Epidermal melanocyte (primary cell): ENCODE results near the gene TEAD1.
A peak's percentile ranks its signal among the peaks of the same experiment; 100 is the strongest.

Experiments used
- DNase-seq: peaks from one replicate; pipeline ENCODE4 v3.0.0; 2011; ENCODE audit warnings: low spot score; ENCODE audit not compliant: insufficient read length

Gene TEAD1

DNA sequence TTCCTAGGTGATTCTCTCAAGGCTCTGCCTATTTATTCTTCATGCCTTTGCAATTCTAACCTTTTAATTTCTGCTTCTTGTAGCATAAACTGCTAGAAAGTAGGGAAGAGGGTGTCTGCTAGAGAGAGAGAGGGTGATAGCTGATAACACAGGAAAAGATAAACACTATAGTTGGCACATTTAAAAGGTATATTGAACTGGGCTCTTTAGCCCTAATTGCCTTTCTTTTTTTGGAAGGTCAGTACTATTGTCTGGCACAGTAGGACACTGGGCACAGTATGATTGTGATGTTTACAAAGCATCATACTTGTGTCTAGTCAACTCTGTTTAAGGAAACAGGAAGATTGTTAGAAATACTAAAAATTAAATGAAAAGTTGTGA lies 33.3 kb downstream of the TEAD1 start:
- DNase-seq = no peak

DNA sequence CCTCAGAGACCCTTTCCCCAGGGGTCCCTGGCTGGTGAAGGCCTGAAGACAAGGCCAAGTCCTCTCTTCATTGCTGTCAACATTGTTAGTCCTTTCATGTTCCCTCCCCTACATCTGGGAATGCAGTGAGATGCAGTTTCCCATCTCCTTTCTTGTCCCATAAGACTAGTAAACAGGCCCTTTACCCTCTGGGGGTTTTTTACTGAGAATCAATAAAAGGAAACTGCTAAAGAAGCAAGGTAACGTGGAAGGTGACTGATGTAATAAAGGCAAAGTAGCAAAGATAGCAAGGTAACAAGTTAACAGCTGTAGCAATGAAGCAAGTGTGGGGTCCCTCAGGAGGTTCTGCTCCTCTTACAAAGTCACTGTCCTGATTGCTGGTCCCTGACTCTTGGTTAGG lies 37.3 kb downstream of the TEAD1 start:
- DNase-seq = no peak

DNA sequence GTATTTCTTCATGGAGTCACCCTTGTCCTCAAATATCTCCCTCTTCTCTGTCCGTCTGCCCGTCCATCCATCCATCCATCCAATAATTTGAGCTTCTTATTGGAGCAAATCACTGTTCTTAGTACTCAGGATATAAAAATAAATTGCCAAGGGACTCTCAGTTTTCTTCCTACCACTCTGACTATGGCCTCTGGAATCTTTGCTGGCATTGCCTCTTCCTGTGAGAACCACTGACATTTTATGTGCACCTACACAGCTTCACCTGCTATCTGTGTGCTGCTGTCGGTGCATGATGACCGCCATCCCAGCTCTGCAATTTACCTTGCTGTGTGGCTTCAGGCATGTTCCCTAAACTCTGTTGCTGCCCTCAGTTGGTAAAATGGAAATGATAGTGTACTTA lies 37.9 kb downstream of the TEAD1 start:
- no peak for DNase-seq

DNA sequence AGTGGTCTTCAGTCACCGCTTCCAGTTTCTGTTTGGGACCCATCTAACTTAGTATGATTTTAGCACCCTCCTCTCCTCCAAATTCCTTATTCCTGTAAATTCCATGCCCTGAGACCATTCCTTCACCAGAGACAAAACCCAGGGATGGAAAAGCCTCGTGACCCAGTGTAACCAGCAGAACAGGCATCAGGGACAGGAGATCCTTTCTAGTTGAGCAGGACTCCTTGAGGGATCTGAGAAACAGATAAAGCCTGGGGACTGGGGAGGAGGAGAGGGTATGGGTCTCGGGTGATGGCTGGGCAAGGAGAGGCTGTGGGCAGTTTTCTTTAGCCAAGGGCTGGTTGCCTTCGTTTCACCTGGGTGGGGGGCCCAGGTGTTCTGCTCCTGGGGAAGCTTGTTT lies 40.9 kb downstream of the TEAD1 start:
- no peak for DNase-seq

DNA sequence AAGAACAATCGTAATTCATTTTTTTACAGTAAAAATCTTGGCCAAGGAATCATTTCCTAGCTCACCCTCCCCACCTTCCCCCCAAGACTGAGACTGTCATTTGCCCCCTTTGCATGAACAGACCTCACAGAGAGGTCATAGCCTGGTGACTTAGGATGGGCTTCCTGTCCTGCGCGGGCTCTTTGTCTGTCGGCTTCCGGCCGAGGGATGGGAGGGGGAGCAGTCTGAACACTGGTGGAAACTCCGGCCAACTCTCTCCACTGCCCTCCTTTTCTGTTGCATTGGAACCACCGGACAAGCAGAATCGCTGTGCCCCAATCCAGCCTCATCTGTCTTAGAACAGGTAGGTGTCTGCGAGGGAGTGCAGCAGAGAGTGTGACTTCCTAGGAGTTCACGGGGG lies 41.7 kb downstream of the TEAD1 start:
- DNase-seq = no peak

DNA sequence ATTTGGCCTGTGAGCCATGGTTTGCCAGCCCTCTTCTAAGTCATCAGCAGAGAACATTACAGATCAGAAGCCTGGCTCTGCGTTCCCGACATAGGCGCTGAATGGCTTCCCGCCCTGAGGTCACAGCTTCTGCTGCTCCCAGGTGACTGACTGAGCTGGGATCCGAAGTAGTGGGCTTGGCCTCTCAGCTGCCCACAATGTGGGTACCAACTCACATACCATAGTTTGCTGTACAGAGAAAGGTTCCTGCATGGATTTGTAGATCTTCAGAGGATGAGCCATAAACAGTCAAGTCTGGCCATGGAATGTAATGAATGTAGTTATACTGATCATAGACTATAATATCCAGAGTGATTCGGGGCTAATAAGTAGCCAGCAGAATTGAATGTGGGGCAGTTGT lies 42.6 kb downstream of the TEAD1 start:
- no peak for DNase-seq

DNA sequence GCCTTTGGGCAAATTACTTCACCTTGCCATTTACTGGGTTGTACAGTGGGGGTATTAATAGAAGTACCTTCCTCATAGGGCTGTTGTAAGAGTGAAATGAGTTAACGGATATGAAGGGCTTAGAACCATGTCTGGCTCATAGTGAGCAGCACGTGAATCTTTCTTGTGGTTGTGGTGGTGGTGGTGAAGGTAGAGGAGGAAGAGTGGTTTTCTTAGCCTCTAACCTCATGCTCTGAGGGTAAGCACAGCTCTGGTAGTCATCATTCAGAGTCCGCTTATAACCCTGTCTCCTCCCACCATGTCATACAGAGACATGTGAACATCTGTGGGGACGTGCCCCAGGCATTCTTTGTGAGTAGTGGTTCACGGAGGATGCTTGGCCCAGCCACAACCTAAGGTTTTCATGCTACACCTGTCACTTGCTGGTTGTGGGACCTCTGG lies 43.6 kb downstream of the TEAD1 start:
- no peak for DNase-seq

DNA sequence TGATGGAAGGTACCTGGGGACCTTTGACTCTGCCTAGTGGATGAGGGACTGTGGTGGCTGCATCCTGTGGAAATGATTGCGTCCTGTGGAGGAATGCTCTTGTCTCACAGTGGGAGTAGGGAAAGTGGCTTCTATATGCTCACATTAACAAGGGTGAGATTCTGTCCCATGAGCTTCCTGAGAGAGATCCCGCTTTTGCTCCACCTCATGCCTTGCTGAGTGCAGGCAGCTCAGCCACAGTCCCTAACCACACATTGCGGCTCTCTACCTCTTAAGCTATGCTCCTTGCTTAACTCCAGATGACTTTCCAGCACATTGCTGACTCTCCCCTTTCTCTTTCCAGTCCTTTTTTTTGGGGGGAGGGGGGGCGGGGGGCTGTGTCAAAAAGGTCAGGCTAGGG lies 45.0 kb downstream of the TEAD1 start:
- no peak for DNase-seq

DNA sequence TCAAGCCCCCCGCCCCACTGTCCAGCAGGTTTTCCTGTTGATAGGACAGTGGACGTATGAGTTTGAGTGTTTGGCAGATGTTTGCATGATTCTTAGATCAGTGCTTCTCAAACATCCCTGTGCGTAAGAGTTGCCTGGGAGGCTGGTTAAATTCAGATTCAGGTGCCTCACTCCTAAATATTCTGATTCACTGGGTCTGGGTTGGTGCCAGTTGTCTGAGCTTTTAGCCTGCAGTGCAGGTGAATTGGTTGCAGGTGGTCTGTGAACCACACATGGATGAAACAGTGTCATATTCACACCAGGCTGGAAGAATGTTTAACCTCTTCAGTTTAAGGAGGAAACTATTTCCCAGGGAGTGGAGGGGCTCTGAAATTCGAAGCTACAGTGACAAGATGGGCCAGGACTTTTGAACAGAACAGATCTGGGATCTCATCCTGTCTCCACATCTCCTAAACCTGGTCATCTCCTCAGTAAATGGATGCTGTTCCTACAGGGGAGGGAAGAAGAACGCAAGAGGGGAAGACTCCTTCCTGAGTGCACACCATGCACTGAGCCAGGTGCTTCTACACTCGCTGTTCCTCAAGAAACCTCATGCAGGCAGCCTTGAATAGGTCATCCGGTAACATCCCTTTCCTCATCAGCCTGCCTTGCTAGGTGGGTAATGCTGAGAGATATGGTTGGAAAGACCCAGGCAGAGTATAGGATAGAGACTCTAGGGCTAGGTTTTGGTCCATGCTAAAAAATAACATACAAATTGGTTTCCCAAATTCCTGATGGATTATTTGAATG lies 47.8 kb downstream of the TEAD1 start:
- no peak for DNase-seq

DNA sequence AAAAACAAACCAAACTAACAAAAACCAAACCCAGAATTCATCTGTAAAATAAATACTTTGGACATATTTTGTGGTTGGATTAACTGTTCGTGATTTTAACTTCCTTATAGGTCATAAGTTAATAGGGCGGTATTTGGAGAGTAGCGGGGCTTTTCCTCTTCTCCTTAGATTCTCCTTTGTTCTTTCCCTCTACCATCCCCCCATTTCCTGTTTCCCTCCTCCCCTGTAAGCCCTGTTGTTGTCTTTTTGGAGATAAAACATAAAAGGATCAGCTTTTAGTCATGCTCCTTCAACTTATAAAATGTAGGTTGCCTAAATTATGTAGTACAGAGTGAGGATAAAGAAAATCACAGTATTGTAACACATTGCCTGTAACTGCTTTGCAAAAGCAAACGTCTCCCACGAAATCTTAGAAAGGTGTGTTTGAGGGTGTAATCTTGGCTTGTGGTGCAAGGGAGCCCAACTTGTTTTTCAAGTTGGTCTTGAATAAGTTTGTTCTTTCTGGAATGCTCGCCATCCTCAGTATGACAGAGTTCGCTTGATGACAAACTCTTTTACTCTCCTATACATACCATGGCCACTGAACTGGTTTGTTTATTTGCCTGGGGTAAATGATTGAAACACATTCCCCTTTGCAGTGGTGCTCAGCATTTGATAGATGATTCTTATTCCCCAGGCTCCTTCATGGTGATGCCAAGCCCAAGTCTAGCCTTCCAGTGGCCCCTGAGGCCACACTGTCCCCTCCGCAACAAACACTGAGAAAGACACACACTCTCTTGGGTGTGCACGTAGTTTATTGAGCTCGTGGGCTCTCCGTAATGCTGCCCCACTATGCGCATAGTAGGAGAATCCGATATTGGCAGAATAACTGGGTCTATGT lies 49.4 kb downstream of the TEAD1 start:
- DNase-seq = no peak

DNA sequence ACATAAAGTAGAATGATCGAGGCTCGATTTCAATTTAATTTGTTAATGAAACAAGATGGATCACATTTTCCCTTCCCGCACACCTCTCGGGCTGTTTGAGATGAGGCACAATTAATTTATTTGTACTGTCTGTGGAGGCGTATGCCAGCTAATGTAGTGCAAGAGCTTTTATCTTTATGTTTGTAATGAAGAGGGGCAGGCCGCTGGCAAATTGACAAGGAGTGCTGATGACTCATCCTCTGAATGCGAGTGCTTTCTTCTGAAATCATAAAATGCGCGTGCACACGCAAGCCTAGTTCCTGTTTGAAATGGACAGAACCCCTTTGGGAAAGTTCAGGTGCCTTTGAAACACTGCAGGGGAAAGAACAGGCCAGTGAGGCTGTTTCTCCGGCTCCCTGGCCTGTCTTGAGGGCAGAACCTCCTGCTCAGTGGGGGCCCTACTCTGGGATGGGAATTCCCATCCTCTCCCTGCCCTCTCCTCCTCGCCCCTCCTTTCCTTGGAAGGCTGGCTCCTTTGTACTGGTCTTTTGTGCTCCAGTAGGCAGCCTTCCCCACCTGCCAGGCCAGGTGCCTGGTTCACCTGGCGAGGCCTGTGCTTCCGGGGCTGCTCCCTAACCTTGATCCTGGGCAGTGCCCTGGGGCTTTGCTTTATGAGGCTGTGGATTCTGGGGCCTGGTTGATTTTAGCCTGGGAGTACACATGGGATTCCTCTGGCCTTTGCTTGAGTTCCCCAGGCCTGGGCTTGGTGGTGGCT lies 50.3 kb downstream of the TEAD1 start:
- peak; percentile 75 for DNase-seq

DNA sequence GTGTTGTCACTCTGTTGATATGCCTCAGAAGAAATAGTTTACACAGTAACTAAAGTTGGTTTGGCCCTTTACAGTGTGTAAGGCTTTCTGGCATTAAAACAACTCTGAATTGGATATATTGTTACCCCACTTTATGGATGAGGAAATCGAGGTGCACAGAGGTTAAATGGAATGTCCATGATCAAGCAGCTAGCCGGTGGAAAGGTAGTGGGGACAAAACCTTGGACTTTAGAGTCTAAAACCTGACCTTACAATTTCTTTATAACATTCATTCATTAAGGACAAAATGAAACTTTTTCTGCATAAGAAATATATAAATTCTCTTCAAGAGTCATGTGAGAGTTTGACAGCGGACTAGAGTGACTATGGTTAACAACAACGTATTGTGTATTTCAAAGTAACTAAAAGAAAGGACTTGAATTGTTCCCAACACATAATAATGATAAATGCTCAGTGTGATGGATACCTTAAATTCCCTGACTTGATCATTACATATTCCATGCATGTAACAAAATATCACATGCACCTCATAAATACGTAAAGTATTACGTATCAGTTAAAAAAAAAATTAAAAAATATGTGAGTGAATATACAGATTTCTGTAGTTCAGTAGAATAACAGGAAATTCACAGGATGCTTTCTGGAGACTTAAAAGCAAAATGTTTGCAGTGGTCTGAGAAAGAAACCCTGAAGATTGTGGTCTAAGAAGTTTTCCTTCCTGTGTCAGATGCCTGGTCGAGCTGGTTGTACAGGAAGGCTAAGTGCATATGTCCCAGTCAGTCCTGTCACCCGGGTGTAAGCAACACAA lies 51.0 kb downstream of the TEAD1 start:
- DNase-seq = no peak

DNA sequence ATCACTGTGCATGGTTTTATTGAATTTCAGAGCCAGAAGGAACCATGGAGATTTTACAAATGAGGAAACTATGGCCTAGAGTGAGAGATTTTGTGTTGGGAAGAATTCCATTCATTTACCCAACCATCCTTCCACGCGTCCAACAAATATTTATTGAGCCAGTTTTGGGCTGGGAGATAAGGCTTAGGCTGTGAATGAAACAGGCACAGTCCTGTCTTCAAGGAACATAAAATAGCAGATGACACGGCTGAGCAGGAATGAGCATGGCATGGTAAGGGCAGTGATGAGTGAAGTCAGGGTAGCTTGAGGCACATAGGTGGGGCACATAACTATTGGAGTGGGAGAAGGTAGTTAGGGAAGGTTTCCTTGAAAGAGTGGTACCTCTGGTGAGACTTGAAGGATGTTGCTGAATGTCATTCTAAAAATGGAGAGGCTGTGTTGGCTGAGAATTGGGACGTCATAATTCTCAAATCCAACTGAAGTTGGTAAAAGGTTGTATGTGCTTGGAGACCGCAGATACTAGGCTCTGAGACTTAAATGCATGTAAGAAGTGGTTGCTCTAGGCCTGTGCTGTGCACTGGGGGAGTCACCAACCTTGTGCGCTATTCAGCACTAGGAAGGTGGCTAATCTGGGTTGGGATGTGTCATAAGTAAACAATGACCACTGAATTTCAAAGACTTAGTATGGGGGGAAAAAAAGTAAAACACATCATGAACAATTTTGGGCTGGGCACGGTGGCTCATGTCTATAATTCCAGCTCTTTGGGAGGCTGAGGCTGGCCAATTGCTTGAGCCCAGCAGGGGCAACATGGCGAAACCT lies 51.9 kb downstream of the TEAD1 start:
- DNase-seq = no peak

DNA sequence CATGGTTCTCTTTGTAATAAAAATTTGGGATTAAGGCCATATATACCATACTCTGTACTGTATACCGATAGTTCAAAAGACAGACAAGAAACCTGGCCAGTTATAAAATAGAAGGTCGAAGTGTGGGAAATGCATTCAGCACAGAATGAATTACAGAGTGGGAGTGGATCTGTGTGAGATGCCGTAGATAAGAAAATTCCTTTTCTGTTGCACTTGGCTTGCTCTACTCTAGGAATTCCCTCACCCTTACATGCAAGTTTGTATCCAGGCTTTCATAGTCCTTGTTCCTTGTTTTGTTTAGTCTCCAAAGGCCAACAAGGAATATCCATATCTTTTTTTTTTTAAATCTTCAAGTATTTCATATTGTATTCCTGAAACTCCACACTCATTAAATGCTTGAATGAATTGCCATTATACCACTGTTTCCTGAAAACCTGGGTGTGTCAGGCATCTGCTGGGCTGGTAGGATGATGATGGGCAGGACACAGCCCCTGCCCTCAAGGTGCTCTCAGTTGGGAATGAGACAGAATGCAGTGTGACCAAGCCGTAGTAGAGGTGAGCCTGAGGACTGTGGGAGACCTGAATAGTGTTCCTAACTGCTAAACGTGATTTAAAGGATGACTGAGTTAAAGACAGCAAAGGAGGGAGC lies 53.5 kb downstream of the TEAD1 start:
- DNase-seq = no peak

DNA sequence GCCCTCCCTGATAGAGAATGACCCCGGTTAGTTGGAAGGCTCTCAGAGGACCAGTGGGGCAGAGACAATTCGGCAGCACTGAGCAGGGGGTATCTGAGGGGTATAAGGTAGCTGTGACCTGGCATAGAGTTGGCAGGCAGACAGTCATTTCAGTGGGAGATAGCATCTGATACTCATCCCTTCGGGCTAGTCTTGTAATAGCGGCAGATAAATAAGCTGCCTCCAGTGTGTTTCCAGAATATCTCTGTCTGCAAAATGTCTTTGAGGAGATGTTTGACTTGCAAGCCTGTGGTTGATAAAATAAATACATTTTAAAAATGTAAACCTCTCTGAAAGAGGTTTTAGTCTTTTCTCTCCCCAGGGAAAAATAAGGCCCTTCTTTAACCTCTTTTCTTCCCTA lies 54.2 kb downstream of the TEAD1 start:
- no peak for DNase-seq

DNA sequence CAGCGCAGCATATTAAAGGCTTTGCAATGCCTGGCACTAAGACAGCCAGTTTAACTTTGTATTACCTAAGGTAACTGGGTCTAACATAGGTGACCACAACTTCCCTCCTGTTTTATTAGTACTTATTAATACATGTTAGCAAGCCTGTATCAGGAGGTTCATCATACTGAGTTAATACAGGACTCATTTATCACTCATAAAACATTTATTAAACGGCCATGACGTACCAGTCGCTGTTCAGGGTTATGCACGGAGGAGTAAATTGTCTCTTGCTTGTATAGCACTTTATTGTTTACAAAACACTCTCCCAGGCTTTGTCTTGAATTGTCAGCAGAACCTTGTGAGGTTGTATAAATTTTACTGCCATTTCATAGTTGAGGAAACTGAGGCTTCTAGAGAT lies 55.7 kb downstream of the TEAD1 start:
- no peak for DNase-seq

DNA sequence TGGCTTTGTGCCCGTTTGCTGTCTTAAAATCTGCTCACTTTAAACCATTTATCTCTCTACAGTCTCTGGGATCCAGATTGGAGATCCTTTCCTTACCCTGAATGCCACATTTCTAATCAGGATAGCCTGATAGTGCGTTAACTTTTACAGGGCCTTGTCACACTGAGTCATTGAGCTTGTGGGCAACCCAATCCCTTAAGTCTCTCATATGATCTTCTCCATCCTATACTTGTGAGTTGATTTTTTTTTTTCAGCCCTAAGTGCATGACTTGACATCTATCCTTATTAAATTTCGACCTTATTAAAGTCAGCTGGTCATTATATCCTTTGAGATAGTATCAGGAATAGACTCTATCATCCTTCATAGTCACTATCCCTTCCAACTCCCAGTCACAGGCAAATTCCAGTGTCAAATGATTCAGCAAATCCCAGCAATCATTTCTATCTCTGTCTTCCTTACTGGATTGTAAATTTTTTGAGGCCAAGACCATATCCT lies 57.7 kb downstream of the TEAD1 start:
- DNase-seq = no peak

DNA sequence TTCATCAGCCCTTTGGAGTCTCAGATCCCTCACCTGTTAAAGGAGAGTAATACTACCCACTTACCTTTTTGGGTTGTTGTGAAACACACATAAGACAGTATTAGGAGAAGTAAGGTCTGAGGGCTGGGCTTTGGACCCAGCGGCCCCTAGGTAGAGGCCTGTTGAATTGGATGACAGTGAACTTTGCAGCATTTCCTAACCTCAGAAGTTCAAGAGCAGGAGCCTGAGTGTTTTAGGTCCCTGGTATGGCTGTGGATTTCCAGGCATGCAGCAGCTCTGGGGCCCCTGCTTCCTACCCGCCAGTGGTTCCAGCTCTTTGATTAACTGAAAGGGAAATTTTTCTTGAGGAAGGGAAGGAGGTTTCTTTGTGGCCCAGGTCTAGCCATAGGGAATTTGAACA lies 58.9 kb downstream of the TEAD1 start:
- DNase-seq = no peak

DNA sequence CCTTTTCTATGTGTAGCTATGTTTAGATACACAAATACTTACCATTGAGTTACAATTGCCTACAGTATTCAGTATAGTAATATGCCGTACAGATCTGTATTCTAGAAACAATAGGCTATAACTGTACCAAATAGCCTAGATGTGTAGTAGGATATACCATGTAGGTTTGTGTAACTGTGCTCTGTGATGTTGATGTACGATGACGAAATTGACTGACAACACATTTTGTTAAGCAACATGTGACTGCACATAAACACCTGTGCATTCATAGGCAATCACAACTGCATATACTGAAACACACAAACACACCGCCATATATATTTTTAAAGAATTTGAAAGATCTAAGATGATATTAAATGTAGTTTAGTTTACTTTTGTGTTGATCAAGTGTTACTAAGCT lies 60.4 kb downstream of the TEAD1 start:
- no peak for DNase-seq

DNA sequence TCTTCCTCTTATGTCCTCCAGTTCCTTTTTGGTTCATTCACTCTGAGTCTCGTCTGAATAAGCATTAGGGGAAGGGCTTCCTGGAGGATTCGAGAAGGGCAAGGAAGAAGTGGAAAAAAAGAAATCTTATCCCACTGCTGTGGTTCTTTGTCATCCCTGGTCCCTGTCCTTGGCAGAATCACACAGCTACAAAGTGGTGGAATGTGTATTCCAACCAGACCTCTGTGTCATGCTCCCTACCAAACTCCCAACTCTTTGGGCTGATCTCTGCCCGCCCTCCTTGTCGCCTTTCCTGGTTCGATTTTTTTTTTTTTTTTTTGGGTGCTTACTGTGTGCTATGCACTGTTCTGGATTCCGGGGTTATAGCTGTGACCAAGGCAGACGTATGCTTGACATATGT lies 61.0 kb downstream of the TEAD1 start:
- no peak for DNase-seq
